Airway epithelial cell (primary cell): ENCODE measurements around the gene OR56B4. TPM values are rescaled to one million over a fixed set of nuclear protein-coding genes. Genes with fewer than 3 reads are reported as not detected.

Source experiments
- total RNA-seq: library from RNA; depleted of rRNA; stranded (reverse); fragments of >200 nt; gene quantifications from 2 replicates; pipeline ENCODE4 v1.2.3, GENCODE V29; 2015

Gene OR56B4
- total RNA-seq = not detected in 2 replicates

GRCh38 chr11:6107384-6107783, at the start of gene OR56B4:
Gene OR56B4 (plus strand): TSS chr11:6107684. CDS start chr11:6107779, 95 bp downstream.

Other genes with a start within 250 kb of the OR56B4 start
- gene OR52E8, start 250.0 kb upstream of the OR56B4 start, total RNA-seq = not detected in 2 replicates
- not detected in 2 replicates for gene OR52E4, start 227.1 kb upstream of the OR56B4 start, total RNA-seq
- not detected in 2 replicates for gene OR52E5, start 214.5 kb upstream of the OR56B4 start, total RNA-seq
- gene OR56A3, start 165.4 kb upstream of the OR56B4 start, total RNA-seq = not detected in 2 replicates
- gene OR56A5, start 139.2 kb upstream of the OR56B4 start, total RNA-seq = not detected in 2 replicates
- gene OR52L1, start 120.7 kb upstream of the OR56B4 start, total RNA-seq = not detected in 2 replicates
- gene OR56A4, start 100.7 kb upstream of the OR56B4 start, total RNA-seq = not detected in 2 replicates
- not detected in 2 replicates for gene OR56A1, start 76.9 kb upstream of the OR56B4 start, total RNA-seq
- not detected in 2 replicates for gene OR52B2, start 62.6 kb downstream of the OR56B4 start, total RNA-seq
- gene OR52W1, start 91.5 kb downstream of the OR56B4 start, total RNA-seq = not detected in 2 replicates
- gene C11orf42, start 97.9 kb downstream of the OR56B4 start, total RNA-seq = not detected in 2 replicates
- 16.5 and 26.7 TPM in 2 replicates for gene FHIP1B, start 127.0 kb downstream of the OR56B4 start, total RNA-seq
- not detected in 2 replicates for gene CNGA4, start 131.4 kb downstream of the OR56B4 start, total RNA-seq
- gene CCKBR, start 152.2 kb downstream of the OR56B4 start, total RNA-seq = not detected in 2 replicates
- 187 and 202 TPM in 2 replicates for gene CAVIN3, start 212.8 kb downstream of the OR56B4 start, total RNA-seq